T-helper 2 cell (primary cell): ENCODE results near the gene FBXL17.
A peak's percentile ranks its signal among the peaks of the same experiment; 100 is the strongest.

Experiments
- DNase-seq, 5 experiments: peaks; one replicate each; pipeline versions ENCODE4 v3.0.0 to v3.0.0-alpha.2; 2012 to 2022

Gene FBXL17

DNA sequence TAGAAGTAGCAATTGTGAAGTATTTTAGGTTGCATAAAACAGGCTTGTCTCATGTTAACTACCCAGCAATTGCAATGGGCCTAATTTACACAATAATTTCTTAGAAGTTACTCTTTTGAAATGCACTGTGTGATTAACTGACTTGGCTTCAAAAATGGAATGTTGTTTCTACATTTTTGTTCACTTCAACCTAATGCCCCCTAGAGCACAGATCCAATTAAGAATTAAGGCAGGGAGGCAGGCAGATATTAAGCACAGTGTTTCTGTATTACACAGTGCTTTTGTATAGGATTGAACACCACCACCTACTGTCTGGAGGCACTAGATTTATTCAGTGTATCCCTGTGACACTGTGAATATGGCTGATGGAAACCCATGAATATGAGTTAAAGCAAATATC, 302.1 kb downstream of the FBXL17 start:
- DNase-seq = peak in 1 of 5 experiments; percentile 4

DNA sequence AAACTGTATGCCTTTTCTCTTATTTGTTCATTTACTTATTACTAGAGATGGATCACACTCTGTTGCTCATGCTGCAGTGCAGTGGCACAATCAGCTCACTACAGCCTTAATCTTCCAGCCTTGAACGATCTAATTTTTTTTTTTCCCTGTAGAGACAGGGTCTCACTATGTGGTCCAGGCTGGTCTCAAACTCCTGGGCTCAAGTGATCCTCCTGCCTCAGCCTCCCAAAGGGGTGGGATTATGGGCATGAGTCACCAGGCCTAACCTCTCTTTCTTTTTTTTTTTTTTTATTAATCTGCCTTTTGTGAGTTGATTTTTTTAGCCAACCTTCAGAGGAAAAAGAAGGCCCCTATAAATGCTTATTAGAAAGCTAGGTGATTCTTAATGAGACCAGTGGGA, 303.0 kb downstream of the FBXL17 start:
- DNase-seq = no peak

DNA sequence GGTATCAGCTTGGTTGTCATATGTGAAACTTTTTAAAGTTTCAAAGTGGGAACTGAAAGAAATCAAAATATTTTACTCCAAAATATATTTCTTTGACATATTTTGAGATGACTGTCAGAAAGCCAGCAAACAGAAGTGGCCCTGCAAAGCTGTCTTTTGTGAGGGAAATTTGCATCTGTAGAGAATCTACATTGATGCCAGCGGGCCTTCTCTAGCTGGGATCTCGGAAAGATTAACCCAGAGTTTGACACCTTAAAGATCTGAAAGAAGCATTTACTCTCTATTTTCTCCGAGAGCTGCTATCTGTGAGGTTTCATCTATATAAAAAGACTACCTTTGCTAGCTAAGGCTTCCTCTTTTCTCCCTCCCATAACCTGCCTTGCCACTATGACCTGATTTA, 303.6 kb downstream of the FBXL17 start:
- no peak for DNase-seq

DNA sequence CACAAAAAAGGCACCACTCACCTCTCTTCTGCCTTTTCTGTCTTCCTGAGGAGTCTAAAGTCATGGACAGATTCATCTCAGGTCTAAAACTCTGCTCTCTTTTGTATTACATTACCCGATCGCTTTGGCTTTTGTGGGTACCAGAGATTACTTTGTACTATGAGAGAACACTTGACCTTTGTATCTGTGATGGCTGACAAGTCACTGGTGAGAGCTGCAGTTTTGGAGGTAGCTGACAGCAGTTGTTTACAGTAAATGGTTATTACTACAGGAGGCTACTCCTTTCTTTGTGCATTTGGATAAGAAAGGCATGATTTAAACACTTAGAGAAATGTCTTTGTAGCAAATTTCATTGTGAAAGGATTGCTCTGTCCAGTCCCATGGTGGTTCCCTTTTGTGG, 307.3 kb downstream of the FBXL17 start:
- DNase-seq = no peak

DNA sequence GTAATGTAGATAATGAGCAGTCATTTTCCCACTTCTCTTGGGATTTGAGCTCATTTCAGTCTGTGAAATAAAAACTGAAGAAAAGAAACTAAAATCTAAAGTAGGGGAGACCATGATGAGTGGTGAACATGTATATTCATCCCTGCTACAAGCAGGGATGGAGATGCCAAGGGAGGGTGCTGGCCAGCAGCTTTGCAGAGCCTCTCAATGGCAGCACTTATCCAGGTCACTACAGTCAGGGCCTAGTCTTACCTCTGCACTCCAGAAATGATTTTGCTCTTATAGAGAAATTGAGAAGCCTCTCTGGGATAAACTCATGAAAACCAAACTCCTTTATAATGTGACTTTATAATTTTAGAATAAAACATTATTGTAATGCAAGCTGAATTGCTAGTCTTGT, 317.6 kb downstream of the FBXL17 start:
- no peak for DNase-seq

DNA sequence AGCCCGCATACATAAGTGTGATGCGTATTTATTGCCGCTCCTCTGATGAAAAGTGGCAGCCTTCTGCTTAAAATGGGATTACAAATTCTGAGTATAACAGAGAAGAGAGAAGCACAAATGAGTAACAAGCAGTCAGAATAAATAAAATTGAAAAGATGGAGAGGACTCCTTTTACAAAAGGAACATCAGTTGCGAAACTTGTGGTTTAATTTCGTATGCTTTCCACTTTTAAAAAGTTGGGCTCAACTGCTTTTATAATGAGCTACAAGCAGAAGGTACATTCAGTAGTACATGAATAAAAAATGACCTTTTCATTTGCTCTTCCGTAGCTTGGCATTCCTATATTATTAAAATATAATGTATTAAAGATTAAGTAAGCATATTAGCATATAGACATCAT, 320.0 kb downstream of the FBXL17 start:
- DNase-seq = no peak

DNA sequence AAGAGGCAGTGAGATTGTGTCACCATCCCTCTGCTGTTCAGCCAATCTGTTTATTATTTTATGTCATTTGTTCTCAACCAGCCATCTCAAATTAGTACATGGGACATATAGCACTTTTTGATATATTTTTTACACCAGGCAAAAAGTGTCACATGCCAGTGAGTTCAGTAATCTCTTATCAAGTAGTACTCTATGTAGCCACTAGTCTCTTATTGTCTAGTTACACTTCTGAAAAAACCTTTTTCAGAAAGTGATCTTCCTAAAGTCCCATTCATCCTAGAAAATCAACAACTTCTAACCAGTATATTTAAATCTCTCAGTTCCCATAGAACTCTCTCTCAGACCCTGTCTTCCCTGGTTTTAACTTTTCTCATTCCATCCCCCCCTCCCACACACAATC, 321.6 kb downstream of the FBXL17 start:
- no peak for DNase-seq

DNA sequence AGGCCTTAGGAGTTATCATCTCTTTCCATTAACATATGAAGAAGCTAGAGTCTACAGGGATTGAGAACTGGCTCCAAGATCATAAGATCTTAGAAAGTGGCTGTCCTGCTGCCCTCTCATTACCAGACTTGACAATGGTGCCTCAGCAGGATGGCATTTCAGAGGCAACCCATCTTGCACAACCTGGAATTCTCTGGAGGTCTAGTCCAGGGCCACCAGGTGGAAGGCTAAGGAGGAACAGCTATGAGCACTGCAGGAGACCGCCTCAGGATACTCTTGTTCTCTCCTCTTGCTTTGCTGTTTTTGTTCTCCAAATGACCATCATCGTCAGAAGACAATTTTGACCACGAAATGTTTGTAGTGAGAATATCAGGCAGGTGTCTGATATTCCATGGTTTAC, 322.6 kb downstream of the FBXL17 start:
- no peak for DNase-seq

DNA sequence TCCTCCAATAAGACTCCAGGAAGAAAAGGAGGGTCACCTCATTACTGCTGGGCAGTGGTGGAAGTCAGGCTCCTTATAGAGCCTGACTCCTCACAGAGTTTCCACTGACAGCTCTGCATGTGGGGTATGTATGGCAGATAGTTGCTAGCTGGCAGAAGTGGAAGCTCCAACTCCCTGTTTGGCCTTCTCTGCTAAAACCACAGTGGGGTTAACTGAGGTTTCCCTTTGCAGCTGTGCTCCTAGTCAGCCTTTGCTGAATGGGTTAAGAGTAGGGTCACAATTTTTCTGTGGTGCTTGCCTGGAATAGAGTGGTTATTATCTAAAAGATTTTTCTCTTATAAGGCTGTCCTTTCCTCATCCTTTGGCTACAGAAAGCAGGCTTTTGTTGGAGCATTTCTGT, 327.5 kb downstream of the FBXL17 start:
- DNase-seq = peak in 1 of 5 experiments; percentile 22

DNA sequence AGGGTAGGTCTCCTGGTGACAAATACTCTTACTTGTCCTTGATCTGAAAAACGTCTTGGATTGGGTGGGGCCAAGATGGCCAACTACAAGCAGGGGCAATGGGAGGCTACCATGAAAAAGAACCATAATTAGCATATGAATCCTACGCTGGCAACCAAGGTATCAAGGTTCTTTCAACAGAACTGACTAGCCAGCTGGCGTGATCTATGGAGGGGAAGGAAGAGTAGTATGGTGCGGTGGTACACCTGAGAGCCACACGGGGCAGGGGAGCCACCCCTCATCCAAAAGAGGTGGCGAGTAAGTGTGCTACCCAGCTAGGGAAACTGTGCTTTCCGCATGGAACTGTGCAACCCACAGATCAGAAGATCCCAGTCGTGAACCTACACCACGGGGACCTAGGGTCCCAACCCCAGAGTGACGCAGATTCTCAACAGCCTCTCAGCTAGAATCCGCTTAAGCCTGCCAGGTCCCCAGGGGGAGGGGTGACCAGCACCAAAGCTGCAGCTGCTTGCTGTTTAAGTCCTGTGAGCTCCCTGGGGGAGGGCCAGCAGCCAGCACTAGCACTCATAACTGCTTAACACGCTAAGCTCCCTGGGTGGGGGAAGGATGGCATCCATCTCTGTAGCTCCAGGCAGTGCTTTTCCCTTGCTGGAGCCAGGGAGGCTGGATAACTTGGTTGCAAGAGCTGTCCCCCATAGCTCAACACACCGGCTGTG, 334.8 kb downstream of the FBXL17 start:
- DNase-seq = no peak

DNA sequence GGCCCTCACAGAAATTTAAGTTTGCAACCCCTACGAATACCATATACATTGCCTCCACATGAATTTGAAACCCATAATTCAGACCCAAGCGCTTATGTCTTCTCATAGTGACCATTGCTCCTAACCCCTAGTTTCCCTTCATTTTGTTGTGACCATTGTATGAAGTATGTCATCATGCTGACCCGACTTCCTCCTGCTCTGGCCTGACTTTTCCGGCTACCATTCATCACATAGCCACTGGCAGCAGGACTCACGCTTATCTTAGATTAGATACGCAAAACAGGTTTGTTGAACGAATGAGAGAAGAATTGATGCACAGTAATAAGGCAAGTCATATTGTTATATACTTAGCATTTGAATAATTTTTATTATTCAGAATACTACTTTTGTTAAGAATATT, 345.4 kb downstream of the FBXL17 start:
- DNase-seq = no peak

DNA sequence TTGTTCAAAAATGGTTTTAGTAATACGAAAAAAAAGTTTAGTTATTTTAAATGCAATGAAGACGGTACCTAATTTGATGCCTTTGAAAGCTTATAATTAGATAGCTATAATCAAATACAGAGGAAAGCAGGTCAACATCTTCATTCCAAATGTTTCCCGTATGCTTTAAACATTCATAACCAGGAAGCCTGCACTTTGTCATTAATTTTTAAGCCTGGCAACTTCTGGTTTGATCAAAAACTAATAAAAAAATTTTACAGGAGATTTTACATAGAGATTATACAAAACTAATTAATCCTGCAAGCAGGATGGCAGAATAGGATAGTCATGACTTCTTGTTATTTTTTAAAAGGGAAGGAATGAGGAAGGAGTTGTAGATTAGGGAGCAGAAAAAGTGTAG, 353.0 kb downstream of the FBXL17 start:
- DNase-seq = no peak

DNA sequence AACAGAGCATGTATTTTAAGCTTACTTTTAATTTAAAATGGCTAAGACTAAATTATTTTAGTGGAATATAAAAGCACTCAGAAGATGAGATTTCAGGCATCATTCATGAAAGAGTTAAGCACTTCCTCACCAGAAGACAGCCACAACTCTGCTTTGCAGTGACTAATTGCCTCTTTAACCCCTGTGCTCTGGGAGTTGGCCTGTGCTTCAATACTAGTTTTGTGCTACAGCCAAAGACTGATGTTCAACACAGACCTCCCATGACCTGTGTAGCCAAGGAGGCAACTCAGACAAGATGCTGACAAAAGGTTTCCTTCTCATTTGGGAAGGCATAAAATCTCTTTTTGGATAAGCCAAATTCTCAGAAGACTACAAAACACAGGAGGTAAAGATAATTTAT, 353.5 kb downstream of the FBXL17 start:
- no peak for DNase-seq

DNA sequence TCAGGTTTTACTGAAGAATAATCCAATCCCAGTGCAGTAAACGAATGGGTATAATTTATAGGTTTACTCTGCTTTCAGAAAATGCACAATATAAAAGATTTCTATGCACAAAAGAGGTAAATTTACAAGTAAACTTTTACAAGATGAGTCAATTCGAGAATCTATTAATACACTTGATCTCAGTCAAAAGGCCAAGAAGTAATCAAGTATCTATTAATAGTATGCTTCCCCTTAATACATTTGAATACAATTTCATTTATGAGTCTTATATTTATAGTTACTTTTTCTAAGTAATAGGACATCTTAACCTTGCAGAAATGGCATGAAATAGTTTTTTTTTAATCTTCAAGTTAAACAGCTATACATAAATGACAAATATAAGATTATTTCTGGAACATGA, 355.9 kb downstream of the FBXL17 start:
- DNase-seq = no peak

DNA sequence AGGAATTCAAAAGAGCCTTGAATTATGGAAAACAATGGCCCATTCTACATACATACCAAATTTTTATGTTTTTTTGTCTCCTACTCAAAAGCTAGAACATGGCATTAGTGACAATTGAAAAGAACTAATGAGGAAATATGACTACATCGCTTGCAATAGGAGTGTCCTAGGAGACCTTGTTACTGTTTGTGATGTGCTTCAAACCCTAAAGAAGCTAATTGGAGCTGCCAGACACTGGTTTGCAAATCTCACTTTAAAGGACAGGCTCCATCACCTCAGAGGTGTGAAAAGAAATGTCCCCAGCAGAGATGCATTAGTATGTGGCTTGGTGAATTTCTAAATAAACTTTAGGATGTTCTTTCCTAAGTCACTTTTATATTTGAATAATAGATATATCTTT, 356.9 kb downstream of the FBXL17 start:
- no peak for DNase-seq

DNA sequence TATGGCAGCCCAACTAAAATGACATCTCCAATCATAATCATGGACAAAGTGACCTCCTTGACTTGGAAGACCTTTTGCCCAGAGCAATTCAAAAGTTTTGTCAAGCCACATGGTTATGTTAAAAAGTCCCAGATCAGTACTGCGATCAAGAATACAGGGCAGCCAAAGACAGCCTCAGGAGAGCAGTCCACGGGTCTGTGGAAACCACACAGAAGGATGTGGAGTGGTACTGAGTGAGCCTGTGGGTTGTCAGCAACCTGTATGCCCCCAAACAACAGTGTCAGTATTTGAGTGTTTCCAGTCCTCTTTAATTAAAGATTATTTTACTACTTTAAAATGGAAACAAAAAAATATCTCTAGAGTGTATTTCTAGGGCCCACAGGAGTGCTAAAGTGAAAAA, 365.8 kb downstream of the FBXL17 start:
- DNase-seq = peak in 1 of 5 experiments; percentile 3

DNA sequence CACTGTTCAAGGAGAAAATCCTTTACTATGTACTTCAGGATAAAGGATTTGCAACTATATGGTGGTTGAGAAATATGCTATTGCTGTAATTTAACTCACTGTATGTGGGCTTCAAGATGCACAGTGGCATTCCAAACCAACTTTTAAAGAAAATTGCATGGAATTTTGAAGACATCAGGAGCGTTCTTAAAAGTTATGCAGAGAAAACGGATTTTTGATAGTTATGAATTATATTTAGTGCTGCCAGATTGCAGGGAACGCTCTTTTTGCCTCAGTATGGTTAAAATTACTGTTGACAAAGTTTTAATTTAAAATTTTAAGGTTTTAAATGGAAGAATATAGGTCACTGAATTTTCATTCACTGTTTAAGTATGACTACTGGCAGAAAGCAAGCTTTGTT, 375.1 kb downstream of the FBXL17 start:
- DNase-seq = no peak

DNA sequence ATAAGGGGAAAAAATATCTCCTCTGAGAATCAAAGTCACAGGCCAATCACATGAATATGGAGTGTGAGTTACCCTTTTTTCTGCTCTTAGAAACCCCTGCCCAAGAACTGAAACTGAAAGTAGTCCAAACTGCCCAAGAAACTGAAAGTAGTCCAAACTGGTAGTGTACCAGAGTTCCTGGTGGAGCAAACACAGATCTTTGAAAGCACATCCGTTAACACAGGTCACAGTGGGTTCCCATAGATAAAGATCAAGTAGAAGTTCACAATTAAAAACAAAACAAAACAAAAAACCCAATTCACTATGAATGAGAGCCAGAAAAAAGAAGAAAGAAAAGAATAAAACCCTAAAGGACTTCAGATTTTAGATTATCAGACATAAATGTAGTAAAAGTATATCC, 378.7 kb downstream of the FBXL17 start:
- DNase-seq = peak in 2 of 5 experiments; percentile 4 to 72

DNA sequence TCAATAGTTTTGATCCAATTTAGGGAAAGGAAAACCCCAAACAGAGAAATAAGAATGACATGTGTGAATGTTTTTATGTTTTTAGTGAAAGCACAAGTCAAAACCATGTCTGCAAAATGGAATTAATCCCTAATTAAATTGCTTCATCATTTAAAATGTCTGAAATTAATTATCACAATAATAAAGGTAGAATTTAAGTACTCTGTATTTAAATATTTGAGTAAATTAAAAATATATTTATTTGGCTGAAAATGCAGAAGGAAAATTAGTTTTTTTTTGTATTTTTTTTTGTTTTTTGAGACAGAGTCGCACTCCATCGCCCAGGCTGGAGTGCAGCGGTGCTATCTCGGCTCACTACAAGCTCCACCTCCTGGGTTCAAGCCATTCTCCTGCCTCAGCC, 380.7 kb downstream of the FBXL17 start:
- no peak for DNase-seq

DNA sequence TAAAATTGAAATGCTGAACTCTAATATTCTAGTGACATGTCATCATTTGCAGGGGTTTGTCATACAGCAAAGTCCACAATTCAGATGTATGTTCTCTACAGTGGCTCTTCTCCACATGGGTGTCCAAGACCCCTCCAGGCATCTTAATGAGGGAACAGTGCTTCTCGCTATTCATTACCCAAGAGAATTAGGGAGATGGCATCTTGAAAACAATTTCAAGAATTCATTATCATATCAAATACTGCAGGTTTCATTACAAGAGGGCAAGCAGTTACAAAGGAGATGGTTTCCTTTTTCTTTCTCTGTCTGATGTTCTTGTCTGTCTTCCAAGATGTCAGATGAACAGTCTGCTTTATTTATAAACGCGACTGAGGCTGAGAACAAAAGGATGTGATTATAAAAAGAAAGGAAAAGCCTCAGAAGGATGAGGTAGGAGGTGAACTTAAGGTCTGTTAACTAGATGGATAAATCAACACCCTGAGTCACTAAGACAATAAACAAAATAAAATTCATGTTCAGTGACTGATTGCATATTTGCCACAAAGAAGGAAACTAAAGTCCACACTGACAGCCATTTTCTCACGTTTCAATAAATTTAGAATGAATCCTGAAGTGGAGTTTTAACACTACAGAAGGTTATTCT, 384.4 kb downstream of the FBXL17 start:
- DNase-seq = no peak

DNA sequence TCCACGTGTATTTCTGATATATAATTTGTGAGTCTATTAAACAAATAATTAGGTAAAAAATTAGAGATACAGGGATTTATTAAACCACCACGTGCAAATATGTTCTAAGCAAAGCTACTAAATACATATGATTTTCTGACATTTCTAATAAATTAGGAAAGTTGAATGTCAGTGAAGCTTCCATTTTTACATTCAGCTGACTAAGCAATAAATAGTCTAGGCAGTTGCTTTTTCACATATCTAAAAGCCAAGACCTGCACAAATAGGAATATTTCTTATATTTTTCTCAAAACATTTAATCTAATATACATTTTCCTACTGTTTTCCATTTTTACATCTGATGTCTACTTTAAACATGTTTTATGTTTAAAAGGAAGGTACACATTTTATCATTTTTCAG, 388.6 kb downstream of the FBXL17 start:
- DNase-seq = no peak

DNA sequence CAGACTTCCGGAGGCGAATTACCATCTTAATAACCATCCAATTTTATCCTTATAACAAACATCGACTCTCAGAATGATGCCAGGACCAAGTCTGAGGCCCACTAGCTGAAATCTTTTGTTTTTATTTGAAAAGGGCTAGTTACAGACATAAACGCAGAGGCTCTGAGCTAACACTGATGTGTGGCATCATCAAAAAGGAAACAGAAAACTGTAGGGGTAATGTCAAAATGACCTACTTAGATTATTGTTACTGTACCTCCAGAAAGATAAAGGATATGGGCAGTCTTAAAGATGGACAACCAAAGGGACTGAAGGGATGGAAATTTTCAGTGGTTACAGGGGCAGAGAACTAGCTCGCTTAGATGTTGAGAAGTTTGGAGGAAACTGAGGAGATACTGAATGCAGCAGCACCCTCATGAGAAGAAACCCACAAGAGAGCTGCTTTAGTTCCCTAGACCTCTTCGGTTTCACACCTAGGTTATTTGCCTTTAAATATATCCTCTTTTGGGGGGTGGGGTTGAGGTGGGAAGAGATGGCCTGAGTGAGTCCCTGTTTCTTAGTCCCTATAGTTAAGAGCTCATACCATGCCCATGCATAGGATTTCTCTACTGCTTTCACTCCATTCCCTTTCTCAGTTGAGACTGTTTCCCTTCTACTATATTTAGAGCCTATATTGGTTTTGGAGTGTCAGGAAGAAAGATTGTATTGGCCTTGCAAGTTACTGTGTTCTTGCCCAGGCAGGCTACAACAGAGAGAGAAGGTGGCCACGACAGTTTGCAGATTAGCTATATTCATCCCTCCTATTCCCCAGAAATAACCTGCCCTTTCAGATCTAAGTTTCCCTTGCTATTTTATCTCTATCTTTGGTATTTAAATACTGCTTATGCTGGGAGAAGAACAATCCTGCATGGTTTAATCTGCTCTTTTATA, 390.8 kb downstream of the FBXL17 start:
- peak in 2 of 5 experiments; percentile 7 to 19 for DNase-seq

DNA sequence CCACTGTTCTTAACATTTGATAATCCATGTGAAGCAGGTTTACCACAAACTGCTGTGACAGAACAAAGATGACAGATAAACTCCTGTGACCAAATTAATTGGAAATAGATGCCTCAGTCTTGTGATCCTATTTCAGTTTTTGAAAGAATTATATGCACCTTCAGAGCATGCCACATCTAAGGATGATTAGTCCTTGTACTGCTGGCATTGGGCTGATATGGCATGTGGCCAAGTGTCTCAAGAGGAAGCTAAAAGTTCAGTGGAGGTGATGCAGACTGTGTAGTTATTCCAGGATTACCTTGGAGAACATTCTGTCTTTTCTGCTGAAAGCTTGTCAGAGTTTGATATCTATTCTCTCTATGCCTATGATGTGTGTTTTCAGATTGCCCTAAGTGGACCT, 396.8 kb downstream of the FBXL17 start:
- peak in 1 of 5 experiments; percentile 3 for DNase-seq
